Renal cortical epithelial cell (primary cell): ENCODE results near the gene KIAA1549. TPM values are rescaled to one million over a fixed set of nuclear protein-coding genes. Genes with fewer than 3 reads are reported as not detected.
A peak's percentile ranks its signal among the peaks of the same experiment; 100 is the strongest.

Experiments used
- DNase-seq: peaks from one replicate; pipeline ENCODE4 v3.0.0-alpha.2; 2011; ENCODE audit warnings: low read depth
- total RNA-seq: library from RNA; depleted of rRNA; stranded (reverse); fragments of >200 nt; gene quantifications from 2 replicates; pipeline ENCODE4 v1.2.3, GENCODE V29; 2014

Gene KIAA1549
- total RNA-seq, 1 donor from 2014 or later = 10.1 TPM

GRCh38 chr7:138907850-138908249 lies 73.3 kb downstream of the KIAA1549 start:
- no peak for DNase-seq

GRCh38 chr7:138907201-138907847 lies 73.9 kb downstream of the KIAA1549 start:
- no peak for DNase-seq

- DNase-seq = no peak
Observed at GRCh38 chr7:138903859-138904435, 77.2 kb downstream of the KIAA1549 start.

GRCh38 chr7:138903186-138903820 lies 77.9 kb downstream of the KIAA1549 start:
- DNase-seq = no peak

- DNase-seq = no peak
Observed at GRCh38 chr7:138902161-138902560, 79.0 kb downstream of the KIAA1549 start.

- DNase-seq = peak; percentile 51
Observed at GRCh38 chr7:138900035-138900828, 81.0 kb downstream of the KIAA1549 start.

GRCh38 chr7:138898802-138899201 lies 82.4 kb downstream of the KIAA1549 start:
- no peak for DNase-seq

GRCh38 chr7:138898255-138898654 lies 82.9 kb downstream of the KIAA1549 start:
- DNase-seq = no peak

GRCh38 chr7:138895679-138896078 lies 85.5 kb downstream of the KIAA1549 start:
- no peak for DNase-seq

- no peak for DNase-seq
Observed at GRCh38 chr7:138893258-138893657, 87.9 kb downstream of the KIAA1549 start.

GRCh38 chr7:138892812-138893211 lies 88.4 kb downstream of the KIAA1549 start:
- DNase-seq = no peak

GRCh38 chr7:138892006-138892630 lies 89.1 kb downstream of the KIAA1549 start:
- peak; percentile 9 for DNase-seq

- DNase-seq = no peak
Observed at GRCh38 chr7:138891446-138891810, 89.8 kb downstream of the KIAA1549 start.

GRCh38 chr7:138890499-138891445 lies 90.4 kb downstream of the KIAA1549 start:
- DNase-seq = peak; percentile 70

GRCh38 chr7:138889582-138890498 lies 91.3 kb downstream of the KIAA1549 start:
- DNase-seq = peak; percentile 22

- no peak for DNase-seq
Observed at GRCh38 chr7:138887872-138888656, 93.1 kb downstream of the KIAA1549 start.

- DNase-seq = no peak
Observed at GRCh38 chr7:138887085-138887710, 94.0 kb downstream of the KIAA1549 start.

- DNase-seq = peak; percentile 81
Observed at GRCh38 chr7:138886501-138886917, 94.7 kb downstream of the KIAA1549 start.
